DND-41 (cell line): ENCODE data around the gene CYTH4.

Source experiments
- EZH2 ChIP-seq: IDR thresholded peaks from 3 replicates; pipeline ENCODE4 v1.6.1; 2012; ENCODE audit warnings: borderline replicate concordance, low read depth, mild to moderate bottlenecking, moderate library complexity, low read length, inconsistent platforms; ENCODE audit not compliant: severe bottlenecking
- TF ChIP-seq, protein P1 (sequence below): IDR thresholded peaks from 2 replicates; pipeline ENCODE4 v1.5.1; 2012; ENCODE audit warnings: borderline replicate concordance, low read length, moderate library complexity, mild to moderate bottlenecking; ENCODE audit not compliant: poor library complexity, severe bottlenecking; ENCODE audit errors: extremely low read depth

- TF ChIP-seq, protein P1, sequence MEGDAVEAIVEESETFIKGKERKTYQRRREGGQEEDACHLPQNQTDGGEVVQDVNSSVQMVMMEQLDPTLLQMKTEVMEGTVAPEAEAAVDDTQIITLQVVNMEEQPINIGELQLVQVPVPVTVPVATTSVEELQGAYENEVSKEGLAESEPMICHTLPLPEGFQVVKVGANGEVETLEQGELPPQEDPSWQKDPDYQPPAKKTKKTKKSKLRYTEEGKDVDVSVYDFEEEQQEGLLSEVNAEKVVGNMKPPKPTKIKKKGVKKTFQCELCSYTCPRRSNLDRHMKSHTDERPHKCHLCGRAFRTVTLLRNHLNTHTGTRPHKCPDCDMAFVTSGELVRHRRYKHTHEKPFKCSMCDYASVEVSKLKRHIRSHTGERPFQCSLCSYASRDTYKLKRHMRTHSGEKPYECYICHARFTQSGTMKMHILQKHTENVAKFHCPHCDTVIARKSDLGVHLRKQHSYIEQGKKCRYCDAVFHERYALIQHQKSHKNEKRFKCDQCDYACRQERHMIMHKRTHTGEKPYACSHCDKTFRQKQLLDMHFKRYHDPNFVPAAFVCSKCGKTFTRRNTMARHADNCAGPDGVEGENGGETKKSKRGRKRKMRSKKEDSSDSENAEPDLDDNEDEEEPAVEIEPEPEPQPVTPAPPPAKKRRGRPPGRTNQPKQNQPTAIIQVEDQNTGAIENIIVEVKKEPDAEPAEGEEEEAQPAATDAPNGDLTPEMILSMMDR, result no peak
- TF ChIP-seq EZH2, result no peak
Observed at GRCh38 chr22:37329238-37330140, 47.2 kb downstream of the CYTH4 start.
